Heart left ventricle (tissue), 13 donors: ENCODE measurements around the gene NKIRAS1.

Experiments
- POLR2A ChIP-seq, 2 donors: fragments of 450-650 bp; IDR thresholded peaks; one replicate each; pipeline ENCODE4 v1.6.1; 2017; ENCODE audit warnings: antibody characterized with exemption in 2 of 2, mild to moderate bottlenecking in 2 of 2, moderate library complexity in 2 of 2
- TF ChIP-seq, protein P1 (sequence below), 12 donors: fragments of 200-600 bp; sonication (generic) in 4 of 12; IDR thresholded peaks; one replicate each; pipeline versions ENCODE4 v1.5.0 to v1.8.0; 2018 to 2022; ENCODE audit warnings: antibody characterized with exemption in 12 of 12, mild to moderate bottlenecking in 5 of 12
- donor health status: ischemic (EF 13 %, LVEDD 7.1; RV severe dilation, severe dysfunction).
- donor health status: DM: no; HTN: yes; CAD: no.
- donor health status: DM: no; HTN: no; CAD: no.
- donor health status: ischemic (EF 25% LVEDD 6.9; RV normal size, moderate dysfunction).
- donor health status: ischemic (EF 25% LVEDD 5.7; RV mildly dilated, moderate dysfunction).
- donor health status: ischemic (EF 35%, LVEDD 5.7; RV mildly dilated, moderate dysfunction).
- donor health status: nonischemic (EF 11% LVEDD 7.7; RV severe dilation, severe dysfunction).
- donor health status: DM: yes; HTN: yes; CAD: no.
- donor health status: PGD.
- donor health status: ischemic (EF 29% LVEDD 5.4; RV normal size, mild dysfunction).
- donor health status: nonischemic (EF 23%, LVEDD 6.1; RV moderate dilation, normal function).

DNA sequence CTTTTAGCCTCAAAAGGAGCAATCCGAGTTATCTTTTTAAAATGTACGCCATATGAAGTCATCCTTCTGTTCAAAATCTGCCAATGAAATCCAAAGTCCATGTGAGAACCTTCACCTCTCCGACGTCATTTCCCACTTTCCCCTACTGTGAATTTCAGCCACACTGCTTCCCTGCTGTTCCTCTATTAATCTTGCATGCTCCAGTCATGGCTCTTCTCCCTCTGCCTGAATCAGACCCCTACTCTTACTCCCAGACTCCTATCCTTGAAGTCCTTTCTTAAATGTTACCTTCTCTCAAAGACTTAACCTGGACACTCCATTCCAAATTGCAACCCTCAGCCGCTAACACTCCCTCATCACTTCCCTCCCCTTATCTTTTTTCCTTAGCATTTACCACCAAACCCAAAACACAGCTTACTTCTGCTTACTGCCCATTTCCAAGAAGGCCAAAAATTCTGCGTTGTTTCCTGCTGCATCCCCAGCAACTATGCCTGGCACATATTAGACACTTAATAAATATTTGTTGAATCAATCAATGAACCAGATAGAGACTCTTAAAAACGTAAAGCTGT is 1.2 kb downstream of the NKIRAS1 start:
- TF ChIP-seq, protein P1, sequence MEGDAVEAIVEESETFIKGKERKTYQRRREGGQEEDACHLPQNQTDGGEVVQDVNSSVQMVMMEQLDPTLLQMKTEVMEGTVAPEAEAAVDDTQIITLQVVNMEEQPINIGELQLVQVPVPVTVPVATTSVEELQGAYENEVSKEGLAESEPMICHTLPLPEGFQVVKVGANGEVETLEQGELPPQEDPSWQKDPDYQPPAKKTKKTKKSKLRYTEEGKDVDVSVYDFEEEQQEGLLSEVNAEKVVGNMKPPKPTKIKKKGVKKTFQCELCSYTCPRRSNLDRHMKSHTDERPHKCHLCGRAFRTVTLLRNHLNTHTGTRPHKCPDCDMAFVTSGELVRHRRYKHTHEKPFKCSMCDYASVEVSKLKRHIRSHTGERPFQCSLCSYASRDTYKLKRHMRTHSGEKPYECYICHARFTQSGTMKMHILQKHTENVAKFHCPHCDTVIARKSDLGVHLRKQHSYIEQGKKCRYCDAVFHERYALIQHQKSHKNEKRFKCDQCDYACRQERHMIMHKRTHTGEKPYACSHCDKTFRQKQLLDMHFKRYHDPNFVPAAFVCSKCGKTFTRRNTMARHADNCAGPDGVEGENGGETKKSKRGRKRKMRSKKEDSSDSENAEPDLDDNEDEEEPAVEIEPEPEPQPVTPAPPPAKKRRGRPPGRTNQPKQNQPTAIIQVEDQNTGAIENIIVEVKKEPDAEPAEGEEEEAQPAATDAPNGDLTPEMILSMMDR (IDR thresholded peaks at IDR 0.05) = no peak
- no peak for TF ChIP-seq POLR2A (IDR thresholded peaks at IDR 0.05)
